NB4 (cell line): ENCODE data around the gene RYR3.

Experiments
- MYC ChIP-seq: IDR thresholded peaks from 2 replicates; pipeline ENCODE4 v1.6.1; 2011; ENCODE audit warnings: low read depth, low read length
- POLR2A ChIP-seq: IDR thresholded peaks from 2 replicates; pipeline ENCODE4 v1.6.1; 2011; ENCODE audit warnings: mild to moderate bottlenecking; ENCODE audit not compliant: insufficient read length; ENCODE audit errors: extremely low read depth
- TF ChIP-seq, protein P1 (sequence below): IDR thresholded peaks from one replicate; pipeline ENCODE4 v1.5.1; 2012; ENCODE audit warnings: low read depth, low read length

DNA sequence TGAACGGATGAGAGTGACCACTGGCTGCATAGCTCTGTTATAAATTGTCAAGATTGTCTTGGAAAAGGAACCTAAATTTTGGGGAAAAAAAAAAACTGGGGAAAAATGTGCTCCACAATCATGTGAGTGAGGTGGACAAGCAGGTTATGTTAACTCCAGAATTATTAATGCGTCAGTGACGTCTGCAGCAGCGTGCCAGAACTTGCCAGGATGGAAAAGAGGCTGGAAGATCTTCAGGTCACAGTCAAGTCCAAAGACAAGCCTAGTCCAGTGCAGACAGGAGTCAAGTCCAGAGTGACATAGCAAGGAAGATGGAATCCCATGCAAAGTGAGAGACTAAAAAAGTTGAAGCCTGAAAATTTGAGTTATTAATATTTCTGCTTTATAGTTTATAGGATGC lies 140.6 kb downstream of the RYR3 start:
- TF ChIP-seq, protein P1, sequence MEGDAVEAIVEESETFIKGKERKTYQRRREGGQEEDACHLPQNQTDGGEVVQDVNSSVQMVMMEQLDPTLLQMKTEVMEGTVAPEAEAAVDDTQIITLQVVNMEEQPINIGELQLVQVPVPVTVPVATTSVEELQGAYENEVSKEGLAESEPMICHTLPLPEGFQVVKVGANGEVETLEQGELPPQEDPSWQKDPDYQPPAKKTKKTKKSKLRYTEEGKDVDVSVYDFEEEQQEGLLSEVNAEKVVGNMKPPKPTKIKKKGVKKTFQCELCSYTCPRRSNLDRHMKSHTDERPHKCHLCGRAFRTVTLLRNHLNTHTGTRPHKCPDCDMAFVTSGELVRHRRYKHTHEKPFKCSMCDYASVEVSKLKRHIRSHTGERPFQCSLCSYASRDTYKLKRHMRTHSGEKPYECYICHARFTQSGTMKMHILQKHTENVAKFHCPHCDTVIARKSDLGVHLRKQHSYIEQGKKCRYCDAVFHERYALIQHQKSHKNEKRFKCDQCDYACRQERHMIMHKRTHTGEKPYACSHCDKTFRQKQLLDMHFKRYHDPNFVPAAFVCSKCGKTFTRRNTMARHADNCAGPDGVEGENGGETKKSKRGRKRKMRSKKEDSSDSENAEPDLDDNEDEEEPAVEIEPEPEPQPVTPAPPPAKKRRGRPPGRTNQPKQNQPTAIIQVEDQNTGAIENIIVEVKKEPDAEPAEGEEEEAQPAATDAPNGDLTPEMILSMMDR, result no peak
- no peak for TF ChIP-seq MYC
- no peak for TF ChIP-seq POLR2A
